HepG2 (cell line): Measurements from ENCODE around the gene MED15. TPM values are rescaled to one million over a fixed set of nuclear protein-coding genes. Genes with fewer than 3 reads are reported as not detected.

Source experiments
- ARNT ChIP-seq: fragments of 450-650 bp; IDR thresholded peaks from 2 replicates; pipeline ENCODE4 v1.6.1; 2017
- CBFB ChIP-seq: sonication (generic); formaldehyde crosslinking; IDR thresholded peaks from 2 replicates; pipeline ENCODE4 v1.4.0; 2020; ENCODE audit warnings: missing genetic modification reagents
- CREB1 ChIP-seq, 2 experiments: fragments of 450-650 bp in 1 of 2; IDR thresholded peaks; 2 replicates each; pipeline ENCODE4 v1.6.1; 2016 to 2017; ENCODE audit warnings: control low read depth in 1 of 2, mild to moderate bottlenecking in 1 of 2, missing compliant biosample characterization in 1 of 2, missing genetic modification characterization in 1 of 2
- FOXP1 ChIP-seq, 2 experiments: fragments of 450-650 bp in 1 of 2; IDR thresholded peaks; 2 replicates each; pipeline ENCODE4 v1.6.1; 2017 to 2018; ENCODE audit warnings: antibody characterized with exemption in 1 of 2
- GATAD1 ChIP-seq: IDR thresholded peaks from 2 replicates; pipeline ENCODE4 v1.6.1; 2016; ENCODE audit warnings: missing genetic modification reagents, missing compliant biosample characterization
- HMGA1 ChIP-seq: sonication (generic); formaldehyde crosslinking; conservative IDR thresholded peaks from 2 replicates; pipeline ENCODE4 v1.4.0; 2020; ENCODE audit warnings: missing genetic modification reagents
- KLF11 ChIP-seq: IDR thresholded peaks from 2 replicates; pipeline ENCODE4 v1.6.1; 2016; ENCODE audit warnings: missing compliant biosample characterization
- MIER2 ChIP-seq: IDR thresholded peaks from 2 replicates; pipeline ENCODE4 v1.6.1; 2016; ENCODE audit warnings: missing biosample characterization, missing genetic modification reagents
- MTA1 ChIP-seq: sonication (generic); formaldehyde crosslinking; IDR thresholded peaks from 2 replicates; pipeline ENCODE4 v1.4.0; 2020; ENCODE audit warnings: missing genetic modification reagents, mild to moderate bottlenecking, borderline replicate concordance
- MXD4 ChIP-seq: IDR thresholded peaks from 2 replicates; pipeline ENCODE4 v1.6.1; 2016; ENCODE audit warnings: mild to moderate bottlenecking, missing biosample characterization, missing genetic modification reagents
- RARA ChIP-seq: IDR thresholded peaks from 2 replicates; pipeline ENCODE4 v1.6.1; 2016; ENCODE audit warnings: missing genetic modification reagents, missing compliant biosample characterization
- SP4 ChIP-seq: sonication (generic); formaldehyde crosslinking; IDR thresholded peaks from 2 replicates; pipeline ENCODE4 v1.8.1; 2023; ENCODE audit warnings: mild to moderate bottlenecking, missing genetic modification reagents
- THYN1 ChIP-seq: sonication (generic); formaldehyde crosslinking; IDR thresholded peaks from 2 replicates; pipeline ENCODE4 v1.8.1; 2023; ENCODE audit warnings: low read depth, mild to moderate bottlenecking, moderate library complexity, missing genetic modification reagents, borderline replicate concordance
- ZFX ChIP-seq: sonication (generic); formaldehyde crosslinking; IDR thresholded peaks from 2 replicates; pipeline ENCODE4 v1.4.0; 2020; ENCODE audit warnings: mild to moderate bottlenecking, low read depth, missing genetic modification reagents, moderate library complexity
- ZKSCAN5 ChIP-seq: sonication (generic); formaldehyde crosslinking; IDR thresholded peaks from 2 replicates; pipeline ENCODE4 v1.5.1; 2020; ENCODE audit warnings: mild to moderate bottlenecking, missing genetic modification reagents
- ZNF17 ChIP-seq: sonication (generic); formaldehyde crosslinking; IDR thresholded peaks from 2 replicates; pipeline ENCODE4 v1.5.0; 2020; ENCODE audit warnings: mild to moderate bottlenecking, missing genetic modification reagents
- ZNF263 ChIP-seq: sonication (generic); formaldehyde crosslinking; IDR thresholded peaks from 2 replicates; pipeline ENCODE4 v1.4.0; 2020; ENCODE audit warnings: missing genetic modification reagents
- ZNF317 ChIP-seq: sonication (generic); formaldehyde crosslinking; IDR thresholded peaks from 2 replicates; pipeline ENCODE4 v1.5.0; 2020; ENCODE audit warnings: mild to moderate bottlenecking, missing genetic modification reagents
- ZNF543 ChIP-seq: sonication (generic); formaldehyde crosslinking; IDR thresholded peaks from 2 replicates; pipeline ENCODE4 v1.4.0; 2020; ENCODE audit warnings: mild to moderate bottlenecking, missing genetic modification reagents
- ZNF552 ChIP-seq: sonication (generic); formaldehyde crosslinking; IDR thresholded peaks from 2 replicates; pipeline ENCODE4 v1.9.0; 2022; ENCODE audit warnings: missing genetic modification reagents, mild to moderate bottlenecking, borderline replicate concordance
- polyA plus RNA-seq, 8 experiments: library from polyadenylated mRNA; depleted of rRNA in 3 of 8; stranded (reverse) in 7 of 8; unstranded in 1 of 8; fragments of >200 nt; fragmentation: Illumina TruSeq in 4 of 8; extraction: Trizol in 4 of 8; gene quantifications; 2 replicates each; pipeline versions ENCODE4 v1.2.1 to v1.2.3, GENCODE V29; 2011 to 2016; ENCODE audit warnings: low read depth in 4 of 8, missing spikeins in 1 of 8, mixed read lengths in 1 of 8; ENCODE audit not compliant: insufficient read depth in 1 of 8
- total RNA-seq, 5 experiments: library from RNA; depleted of rRNA; stranded (reverse); fragments of >200 nt; fragmentation: Illumina TruSeq; extraction: Trizol; gene quantifications; 2 replicates each; pipeline ENCODE4 v1.2.3, GENCODE V29; 2016; ENCODE audit warnings: low read depth in 1 of 5
- TF ChIP-seq, protein P1 (sequence below): IDR thresholded peaks from 2 replicates; pipeline ENCODE4 v1.6.1; 2016; ENCODE audit warnings: low read depth, borderline replicate concordance
- TF ChIP-seq, protein P2 (sequence below): sonication (generic); formaldehyde crosslinking; IDR thresholded peaks from 2 replicates; pipeline ENCODE4 v1.4.0; 2020; ENCODE audit warnings: missing genetic modification reagents, borderline replicate concordance
- TF ChIP-seq, protein P3 (sequence below): sonication (generic); formaldehyde crosslinking; IDR thresholded peaks from 2 replicates; pipeline ENCODE4 v1.5.0; 2020; ENCODE audit warnings: mild to moderate bottlenecking, missing genetic modification reagents
- TF ChIP-seq, protein P4 (sequence below): sonication (generic); formaldehyde crosslinking; IDR thresholded peaks from 2 replicates; pipeline ENCODE4 v1.4.0; 2020; ENCODE audit warnings: missing genetic modification reagents, low read depth, mild to moderate bottlenecking, borderline replicate concordance
- TF ChIP-seq, protein P5 (sequence below): sonication (generic); formaldehyde crosslinking; IDR thresholded peaks from 2 replicates; pipeline ENCODE4 v1.8.0; 2023; ENCODE audit warnings: mild to moderate bottlenecking, missing genetic modification reagents

The MED15 gene
- total and polyA plus RNA-seq, 2 of the 13 experiments (the other 11 are each of a cell fraction or from before 2014, with no cell fraction given), result 14.3 to 27.0 TPM

DNA sequence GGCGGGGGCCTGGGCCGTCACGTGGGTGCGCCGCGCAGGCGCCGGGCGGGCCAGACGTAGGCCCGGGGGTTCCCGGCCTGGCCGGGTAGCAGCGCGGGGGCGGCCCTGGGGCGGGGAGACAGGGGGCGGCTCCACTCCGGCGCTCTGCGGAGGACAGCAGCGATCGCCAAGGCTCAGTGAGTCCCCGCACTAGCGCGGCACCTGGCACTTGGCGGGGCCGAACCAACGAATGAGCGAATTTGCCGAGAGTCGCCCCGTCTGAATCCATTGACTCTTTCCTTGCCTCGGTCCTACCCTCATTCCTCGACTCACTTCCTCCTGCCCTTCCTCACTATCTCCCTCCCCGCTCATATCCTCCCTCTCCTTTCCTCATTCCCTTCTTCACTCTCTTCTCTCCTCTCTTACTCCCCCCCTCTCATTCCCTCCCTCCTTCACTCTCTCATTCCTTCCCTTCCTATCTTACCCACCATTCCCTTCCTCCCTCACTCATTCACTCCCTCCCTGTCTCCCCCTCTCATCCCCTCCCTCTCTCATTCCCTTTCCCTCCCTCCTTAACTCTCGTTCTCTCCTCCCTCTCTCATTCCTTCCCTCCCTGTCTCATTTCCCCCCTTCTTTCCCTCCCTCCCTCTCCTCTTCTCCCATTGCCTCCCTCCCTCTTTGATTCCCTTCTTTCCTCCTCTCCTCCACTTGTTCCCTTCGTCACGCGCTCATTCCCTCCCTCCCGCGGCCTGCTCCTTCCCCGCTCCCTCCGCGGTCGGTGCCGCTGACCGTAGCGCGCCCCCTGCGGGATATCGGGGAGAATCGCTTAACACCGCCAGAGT lies 11.3 kb upstream of the MED15 start (continued):
- TF ChIP-seq MTA1 (CRISPR knock-in tag), result peak; percentile 90; the same call in 1 of the 2 replicates
- TF ChIP-seq THYN1 (CRISPR knock-in tag), result no peak
- no peak for TF ChIP-seq HMGA1
- peak; percentile 55; the same call in 1 of the 2 replicates for TF ChIP-seq ZNF263
- TF ChIP-seq, protein P1, sequence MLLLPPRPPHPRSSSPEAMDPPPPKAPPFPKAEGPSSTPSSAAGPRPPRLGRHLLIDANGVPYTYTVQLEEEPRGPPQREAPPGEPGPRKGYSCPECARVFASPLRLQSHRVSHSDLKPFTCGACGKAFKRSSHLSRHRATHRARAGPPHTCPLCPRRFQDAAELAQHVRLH (CRISPR knock-in tag), result 0 out of 2 replicates have a peak, but pooled peaks have one; percentile 56
- TF ChIP-seq CREB1 (IDR thresholded peaks at IDR 0.05), result 0 out of 2 replicates have a peak, but pooled peaks have one; percentile 27
- TF ChIP-seq CREB1 (CRISPR knock-in tag; IDR thresholded peaks at IDR 0.05), result no peak
- TF ChIP-seq GATAD1, result peak; percentile 69
- no peak for TF ChIP-seq ZNF552
- no peak; the same call in 1 of the 2 replicates for TF ChIP-seq MIER2 (CRISPR knock-in tag)
- 0 out of 2 replicates have a peak, but pooled peaks have one; percentile 59 for TF ChIP-seq KLF11 (CRISPR knock-in tag)
- TF ChIP-seq, protein P2, sequence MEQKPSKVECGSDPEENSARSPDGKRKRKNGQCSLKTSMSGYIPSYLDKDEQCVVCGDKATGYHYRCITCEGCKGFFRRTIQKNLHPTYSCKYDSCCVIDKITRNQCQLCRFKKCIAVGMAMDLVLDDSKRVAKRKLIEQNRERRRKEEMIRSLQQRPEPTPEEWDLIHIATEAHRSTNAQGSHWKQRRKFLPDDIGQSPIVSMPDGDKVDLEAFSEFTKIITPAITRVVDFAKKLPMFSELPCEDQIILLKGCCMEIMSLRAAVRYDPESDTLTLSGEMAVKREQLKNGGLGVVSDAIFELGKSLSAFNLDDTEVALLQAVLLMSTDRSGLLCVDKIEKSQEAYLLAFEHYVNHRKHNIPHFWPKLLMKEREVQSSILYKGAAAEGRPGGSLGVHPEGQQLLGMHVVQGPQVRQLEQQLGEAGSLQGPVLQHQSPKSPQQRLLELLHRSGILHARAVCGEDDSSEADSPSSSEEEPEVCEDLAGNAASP, result peak; percentile 39; the same call in 1 of the 2 replicates
- TF ChIP-seq ARNT, result no peak
- peak; percentile 41 for TF ChIP-seq RARA (CRISPR knock-in tag)
- TF ChIP-seq ZKSCAN5 (CRISPR knock-in tag), result 0 out of 2 replicates have a peak, but pooled peaks have one; percentile 24
- TF ChIP-seq ZFX, result peak; percentile 94
- TF ChIP-seq CBFB (CRISPR knock-in tag), result peak; percentile 58
- peak; percentile 68; the same call in 1 of the 2 replicates for TF ChIP-seq ZNF317 (CRISPR knock-in tag)
- TF ChIP-seq ZNF543 (CRISPR knock-in tag), result no peak
- TF ChIP-seq SP4 (CRISPR knock-in tag), result peak; percentile 57; the same call in 1 of the 2 replicates
- TF ChIP-seq, protein P3, sequence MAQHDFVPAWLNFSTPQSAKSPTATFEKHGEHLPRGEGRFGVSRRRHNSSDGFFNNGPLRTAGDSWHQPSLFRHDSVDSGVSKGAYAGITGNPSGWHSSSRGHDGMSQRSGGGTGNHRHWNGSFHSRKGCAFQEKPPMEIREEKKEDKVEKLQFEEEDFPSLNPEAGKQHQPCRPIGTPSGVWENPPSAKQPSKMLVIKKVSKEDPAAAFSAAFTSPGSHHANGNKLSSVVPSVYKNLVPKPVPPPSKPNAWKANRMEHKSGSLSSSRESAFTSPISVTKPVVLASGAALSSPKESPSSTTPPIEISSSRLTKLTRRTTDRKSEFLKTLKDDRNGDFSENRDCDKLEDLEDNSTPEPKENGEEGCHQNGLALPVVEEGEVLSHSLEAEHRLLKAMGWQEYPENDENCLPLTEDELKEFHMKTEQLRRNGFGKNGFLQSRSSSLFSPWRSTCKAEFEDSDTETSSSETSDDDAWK (CRISPR knock-in tag), result no peak
- TF ChIP-seq, protein P4, sequence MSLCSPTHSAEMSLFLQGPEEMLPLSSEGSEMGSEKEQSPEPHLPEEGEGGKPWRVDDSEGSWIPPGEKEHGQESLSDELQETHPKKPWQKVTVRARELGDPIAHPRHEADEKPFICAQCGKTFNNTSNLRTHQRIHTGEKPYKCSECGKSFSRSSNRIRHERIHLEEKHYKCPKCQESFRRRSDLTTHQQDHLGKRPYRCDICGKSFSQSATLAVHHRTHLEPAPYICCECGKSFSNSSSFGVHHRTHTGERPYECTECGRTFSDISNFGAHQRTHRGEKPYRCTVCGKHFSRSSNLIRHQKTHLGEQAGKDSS (CRISPR knock-in tag), result peak; percentile 80; the same call in 1 of the 2 replicates
- TF ChIP-seq, protein P5, sequence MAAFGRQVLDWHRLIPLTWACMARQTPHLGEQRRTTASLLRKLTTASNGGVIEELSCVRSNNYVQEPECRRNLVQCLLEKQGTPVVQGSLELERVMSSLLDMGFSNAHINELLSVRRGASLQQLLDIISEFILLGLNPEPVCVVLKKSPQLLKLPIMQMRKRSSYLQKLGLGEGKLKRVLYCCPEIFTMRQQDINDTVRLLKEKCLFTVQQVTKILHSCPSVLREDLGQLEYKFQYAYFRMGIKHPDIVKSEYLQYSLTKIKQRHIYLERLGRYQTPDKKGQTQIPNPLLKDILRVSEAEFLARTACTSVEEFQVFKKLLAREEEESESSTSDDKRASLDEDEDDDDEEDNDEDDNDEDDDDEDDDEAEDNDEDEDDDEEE (CRISPR knock-in tag), result 0 out of 2 replicates have a peak, but pooled peaks have one; percentile 51
- peak; percentile 10; the same call in 1 of the 2 replicates for TF ChIP-seq FOXP1 (IDR thresholded peaks at IDR 0.05)
- no peak for TF ChIP-seq FOXP1 (CRISPR knock-in tag; IDR thresholded peaks at IDR 0.05)
- no peak; the same call in 1 of the 2 replicates for TF ChIP-seq ZNF17 (CRISPR knock-in tag)
- peak; percentile 71 for TF ChIP-seq MXD4
